ENCODE data around the gene SLX4.

DNA sequence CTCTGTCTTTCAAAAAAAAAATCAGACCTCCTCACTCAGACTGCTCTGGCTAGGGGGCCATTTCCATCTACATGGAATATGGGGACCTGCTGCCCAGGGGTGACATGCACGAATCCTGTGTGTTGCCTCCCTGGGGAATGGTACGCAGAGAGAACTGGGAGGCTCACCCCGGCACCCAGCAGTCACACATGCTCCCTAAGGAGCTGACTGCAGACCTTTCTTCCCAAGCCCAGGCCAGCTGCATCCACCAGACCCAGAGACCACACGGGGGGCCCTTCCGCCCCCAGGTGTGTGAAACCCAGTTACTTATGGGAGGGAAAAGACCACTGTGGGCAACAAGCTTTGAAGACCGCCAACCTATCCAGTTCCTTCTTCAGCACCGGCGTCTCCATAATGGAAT lies 27.0 kb downstream of the SLX4 start:
- TF ChIP-seq, protein P1, sequence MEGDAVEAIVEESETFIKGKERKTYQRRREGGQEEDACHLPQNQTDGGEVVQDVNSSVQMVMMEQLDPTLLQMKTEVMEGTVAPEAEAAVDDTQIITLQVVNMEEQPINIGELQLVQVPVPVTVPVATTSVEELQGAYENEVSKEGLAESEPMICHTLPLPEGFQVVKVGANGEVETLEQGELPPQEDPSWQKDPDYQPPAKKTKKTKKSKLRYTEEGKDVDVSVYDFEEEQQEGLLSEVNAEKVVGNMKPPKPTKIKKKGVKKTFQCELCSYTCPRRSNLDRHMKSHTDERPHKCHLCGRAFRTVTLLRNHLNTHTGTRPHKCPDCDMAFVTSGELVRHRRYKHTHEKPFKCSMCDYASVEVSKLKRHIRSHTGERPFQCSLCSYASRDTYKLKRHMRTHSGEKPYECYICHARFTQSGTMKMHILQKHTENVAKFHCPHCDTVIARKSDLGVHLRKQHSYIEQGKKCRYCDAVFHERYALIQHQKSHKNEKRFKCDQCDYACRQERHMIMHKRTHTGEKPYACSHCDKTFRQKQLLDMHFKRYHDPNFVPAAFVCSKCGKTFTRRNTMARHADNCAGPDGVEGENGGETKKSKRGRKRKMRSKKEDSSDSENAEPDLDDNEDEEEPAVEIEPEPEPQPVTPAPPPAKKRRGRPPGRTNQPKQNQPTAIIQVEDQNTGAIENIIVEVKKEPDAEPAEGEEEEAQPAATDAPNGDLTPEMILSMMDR (conservative IDR thresholded peaks at IDR 0.05) = no peak
- no peak for TF ChIP-seq ZFX (IDR thresholded peaks at IDR 0.05)

Data from C4-2B (cell line).